NCI-H526 treated with DMSO at 0.1 percent for 48 hours (cell line): Measurements from ENCODE around the gene ZNF420.

ENCODE experiments used
- DNase-seq: peaks from one replicate; lab custom pipeline; 2025; lab: John Stamatoyannopoulos, UW

ZNF420 gene

GRCh38 chr19:37148214-37148613, 70.0 kb downstream of the ZNF420 start:
- no peak for DNase-seq

DNA sequence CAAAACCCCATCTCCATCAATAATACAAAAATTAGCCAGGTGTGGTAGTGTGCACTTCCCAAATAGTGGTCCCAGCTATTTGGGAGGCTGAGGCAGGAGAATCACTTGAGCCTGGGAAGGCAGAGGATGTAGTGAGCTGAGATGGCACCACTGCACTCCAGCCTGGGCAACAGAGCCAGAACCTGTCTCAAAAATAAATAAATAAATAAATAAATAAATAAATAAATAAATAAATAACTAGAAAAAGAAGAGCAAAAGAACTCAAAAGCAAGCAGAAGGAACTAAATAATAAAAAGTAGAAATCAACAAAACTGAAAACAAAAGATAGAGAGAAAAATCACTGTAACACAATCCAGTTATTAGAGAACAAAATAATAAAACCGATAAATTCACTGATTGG, 81.9 kb downstream of the ZNF420 start:
- DNase-seq: no peak

DNA sequence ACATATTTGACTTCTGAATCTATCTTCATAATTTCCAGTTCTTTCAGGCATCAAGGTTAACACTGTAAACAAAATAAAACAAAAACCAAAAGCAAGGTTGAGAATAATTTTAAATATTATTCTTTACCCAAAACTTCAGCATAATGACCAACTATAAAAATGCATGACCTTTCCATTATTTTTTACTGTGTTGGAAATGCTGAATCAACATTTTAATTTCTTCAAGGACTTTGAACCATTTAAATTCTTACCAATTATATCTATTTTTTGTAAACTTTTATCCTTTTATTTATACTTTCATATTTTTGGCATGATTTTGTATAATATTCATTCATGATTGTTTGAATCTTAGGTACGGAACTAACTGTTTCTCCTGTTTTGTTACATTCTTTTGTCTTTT, 87.4 kb downstream of the ZNF420 start:
- no peak for DNase-seq

GRCh38 chr19:37172368-37173366, 94.4 kb downstream of the ZNF420 start, which contains the start of gene ZNF585A:
ZNF585A (minus strand) TSS chr19:37172695; CDS start chr19:37169910, 2,785 bp downstream.
- DNase-seq: peak; percentile 99
